ENCODE data around the gene LGMN.

The LGMN gene

DNA sequence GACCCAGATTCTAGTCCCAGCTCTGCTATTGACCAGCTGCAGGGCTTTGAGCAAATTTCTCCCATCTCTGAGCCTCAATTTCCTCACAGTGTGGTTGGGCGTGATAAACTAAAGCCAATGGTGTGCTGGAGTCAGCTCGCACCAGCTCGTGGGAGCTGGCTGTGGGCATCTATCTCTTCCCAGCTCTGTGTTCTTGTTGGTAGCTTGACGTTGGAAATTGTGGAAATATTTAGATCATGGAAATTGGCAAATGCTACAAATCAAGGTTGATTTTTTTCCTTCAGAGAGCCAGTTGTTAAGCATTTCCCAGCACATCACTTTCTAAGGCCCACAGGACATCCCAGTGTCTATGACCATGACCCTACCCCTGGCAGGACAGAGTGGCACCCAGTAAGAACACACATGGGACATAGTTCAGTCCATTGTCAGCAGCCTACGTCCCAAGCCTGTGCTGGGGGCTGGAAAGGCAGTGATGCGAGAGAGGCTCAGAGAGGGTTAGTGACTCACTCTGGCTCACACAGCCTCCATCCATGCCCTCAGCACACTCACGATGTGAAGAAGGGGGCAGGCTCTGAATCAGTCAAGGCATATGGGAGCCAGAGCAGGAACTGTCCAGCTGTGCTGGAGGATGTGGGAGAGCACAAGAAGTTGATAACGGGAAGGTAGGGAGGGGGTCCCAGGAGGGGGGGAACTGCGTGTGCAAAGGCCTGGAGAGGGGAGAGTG is 77.6 kb downstream of the LGMN start:
- DNase-seq, result no peak

GRCh38 chr14:92670160-92670559 is 78.3 kb downstream of the LGMN start:
- no peak for DNase-seq

- DNase-seq, result no peak
These were observed 80.0 kb downstream of the LGMN start for GRCh38 chr14:92668276-92668973.

GRCh38 chr14:92666251-92666650 is 82.2 kb downstream of the LGMN start:
- DNase-seq, result no peak

DNA sequence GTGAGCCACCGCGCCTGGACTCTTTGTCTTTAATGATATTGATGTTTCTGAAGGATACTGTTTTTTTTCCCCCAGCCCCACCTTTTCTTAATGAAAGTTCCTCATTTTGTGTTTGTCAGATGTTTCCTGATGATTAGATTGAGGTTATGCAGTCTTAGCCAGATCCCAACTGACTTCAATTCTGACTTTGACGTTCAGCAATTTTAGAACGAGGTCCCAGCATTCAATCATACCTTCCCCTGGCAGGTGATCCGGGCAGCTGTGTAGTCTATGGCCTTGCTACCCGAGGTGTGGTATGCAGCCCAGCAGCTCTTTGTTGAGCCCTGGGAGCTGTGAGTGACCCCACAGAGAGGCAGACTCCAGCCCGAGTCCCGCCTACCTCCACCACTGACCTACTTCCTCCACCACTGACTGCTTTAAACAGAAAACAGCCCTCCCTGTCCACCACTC is 82.7 kb downstream of the LGMN start:
- no peak for DNase-seq

DNA sequence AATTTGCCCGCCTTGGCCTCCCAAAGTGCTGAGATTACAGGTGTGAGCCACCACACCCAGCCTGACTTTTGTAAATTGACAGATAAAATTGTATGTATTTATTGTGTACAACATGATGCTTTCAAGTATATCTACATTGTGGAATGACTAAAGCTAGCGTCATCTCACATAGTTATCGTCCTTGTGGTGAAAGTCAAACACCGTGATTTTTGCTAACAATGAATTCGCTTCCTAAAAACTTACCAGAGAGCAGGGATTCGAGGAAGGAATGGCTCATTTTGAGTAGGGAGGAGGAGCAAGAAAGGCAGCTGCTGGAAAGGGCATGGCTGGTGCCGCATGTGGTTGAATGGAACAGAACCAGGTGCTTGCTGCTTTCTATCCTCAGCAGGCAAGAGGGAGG is 85.4 kb downstream of the LGMN start:
- no peak for DNase-seq

DNA sequence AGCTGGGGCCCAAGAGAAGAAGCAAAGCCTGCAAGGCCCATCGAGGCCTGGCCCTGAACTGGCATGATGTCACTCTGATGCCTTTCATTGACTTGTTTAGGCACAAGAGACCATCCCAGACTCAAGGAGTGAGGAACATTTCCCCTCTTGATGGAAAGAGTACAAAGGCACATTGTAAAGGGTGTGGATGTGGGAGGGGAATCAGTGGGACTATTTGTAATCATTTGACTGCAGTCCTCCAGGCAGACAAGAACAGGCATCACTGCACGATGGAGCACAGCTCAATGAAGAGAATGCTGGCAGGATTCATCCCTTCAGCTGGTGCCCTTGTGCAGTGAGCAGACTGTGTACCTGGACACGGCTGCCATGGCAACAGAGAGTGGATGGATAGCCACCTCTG is 87.9 kb downstream of the LGMN start:
- DNase-seq, result no peak

DNA sequence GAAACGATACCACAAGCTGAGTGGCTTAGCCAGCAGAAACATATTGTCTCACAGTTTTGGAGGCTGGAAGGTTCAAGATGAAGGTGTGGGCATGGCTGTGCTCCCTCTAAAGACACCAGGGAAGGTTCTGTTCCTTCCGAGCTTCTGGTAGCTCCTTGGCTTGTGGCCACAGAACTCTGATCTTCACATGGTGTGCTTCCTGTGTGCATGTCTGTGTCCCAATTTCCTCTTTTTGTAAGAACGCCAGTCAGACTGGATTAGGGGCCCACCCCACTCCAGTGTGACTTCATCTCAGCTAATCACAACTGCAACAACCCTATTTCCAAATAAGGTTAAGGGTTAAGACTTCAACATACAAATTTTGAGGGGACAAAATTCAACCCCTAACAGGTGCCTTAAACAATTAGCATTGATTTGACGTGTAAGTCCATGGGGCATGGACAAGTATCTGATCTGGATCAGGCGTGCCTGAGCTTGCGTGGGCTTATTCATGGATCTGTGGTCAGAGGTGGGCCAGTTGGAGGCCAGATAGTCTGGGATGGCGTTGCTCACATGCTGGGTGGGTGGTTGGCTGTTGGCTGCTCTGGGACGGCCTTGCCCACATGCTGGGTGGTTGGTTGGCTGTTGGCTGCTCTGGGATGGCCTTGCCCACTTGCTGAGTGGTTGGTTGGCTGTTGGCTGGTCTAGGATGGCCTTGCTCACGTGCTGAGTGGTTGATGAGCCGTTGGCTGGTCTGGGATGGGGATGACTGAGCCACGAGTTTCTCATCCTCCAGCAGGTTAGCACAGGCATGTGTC is 88.5 kb downstream of the LGMN start:
- no peak for DNase-seq

DNA sequence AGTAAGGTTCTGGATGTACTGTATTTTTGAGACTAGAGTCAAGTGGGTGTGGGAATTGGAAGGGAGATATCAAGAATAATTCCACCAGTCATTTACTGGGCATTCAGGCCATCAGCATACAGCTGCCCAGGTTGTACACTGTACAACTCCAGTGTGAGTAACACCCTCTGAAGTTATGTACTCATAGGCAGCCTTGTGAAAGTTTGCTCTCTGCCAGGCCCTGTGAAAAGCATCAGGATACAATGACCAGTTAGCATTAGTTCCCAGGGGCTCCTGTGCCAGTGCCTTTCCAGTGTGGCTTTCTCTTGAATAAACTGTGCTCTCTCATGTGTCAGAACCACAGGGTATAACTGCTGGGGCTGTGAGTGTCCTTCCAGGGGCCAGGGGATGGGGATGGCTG is 89.7 kb downstream of the LGMN start:
- no peak for DNase-seq

- DNase-seq, result no peak
These were observed 90.3 kb downstream of the LGMN start for GRCh38 chr14:92658160-92658559.

DNA sequence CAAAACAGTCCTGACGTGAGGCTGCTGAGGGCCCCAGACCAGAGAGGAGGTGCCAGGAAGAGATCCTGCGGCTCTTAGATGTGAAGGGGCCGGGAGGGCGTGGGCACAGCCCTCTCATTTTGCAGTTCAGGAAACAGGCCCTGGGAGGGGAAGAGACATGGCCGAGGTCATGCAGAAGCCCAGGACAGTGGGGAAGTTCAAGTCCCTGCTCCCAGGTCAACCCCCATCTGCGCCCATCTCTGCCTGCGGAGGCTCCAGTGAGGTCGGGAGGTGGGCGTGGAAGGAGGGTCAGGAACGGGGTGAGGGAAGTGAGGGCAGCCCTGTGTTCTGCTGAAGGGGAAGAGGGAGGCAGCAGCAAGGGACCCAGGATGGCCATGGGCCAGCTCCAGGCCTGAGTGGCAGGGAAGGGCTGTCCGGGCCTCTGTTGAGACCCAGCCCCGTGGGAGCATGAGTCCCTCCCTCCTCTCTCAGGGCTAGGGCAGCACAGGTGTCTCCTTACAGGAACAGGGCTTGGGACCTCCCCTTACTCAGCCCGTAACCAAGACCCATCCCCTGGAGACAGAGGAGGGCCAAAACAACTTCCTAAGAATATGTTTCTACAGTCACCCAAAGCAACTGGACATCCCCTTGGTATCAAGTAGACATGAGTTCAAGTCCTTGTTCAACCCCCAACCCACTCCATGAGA is 90.8 kb downstream of the LGMN start:
- DNase-seq, result no peak

- DNase-seq, result no peak
These were observed 91.9 kb downstream of the LGMN start for GRCh38 chr14:92656306-92657081.

GRCh38 chr14:92655419-92656201 is 92.8 kb downstream of the LGMN start:
- no peak for DNase-seq

DNA sequence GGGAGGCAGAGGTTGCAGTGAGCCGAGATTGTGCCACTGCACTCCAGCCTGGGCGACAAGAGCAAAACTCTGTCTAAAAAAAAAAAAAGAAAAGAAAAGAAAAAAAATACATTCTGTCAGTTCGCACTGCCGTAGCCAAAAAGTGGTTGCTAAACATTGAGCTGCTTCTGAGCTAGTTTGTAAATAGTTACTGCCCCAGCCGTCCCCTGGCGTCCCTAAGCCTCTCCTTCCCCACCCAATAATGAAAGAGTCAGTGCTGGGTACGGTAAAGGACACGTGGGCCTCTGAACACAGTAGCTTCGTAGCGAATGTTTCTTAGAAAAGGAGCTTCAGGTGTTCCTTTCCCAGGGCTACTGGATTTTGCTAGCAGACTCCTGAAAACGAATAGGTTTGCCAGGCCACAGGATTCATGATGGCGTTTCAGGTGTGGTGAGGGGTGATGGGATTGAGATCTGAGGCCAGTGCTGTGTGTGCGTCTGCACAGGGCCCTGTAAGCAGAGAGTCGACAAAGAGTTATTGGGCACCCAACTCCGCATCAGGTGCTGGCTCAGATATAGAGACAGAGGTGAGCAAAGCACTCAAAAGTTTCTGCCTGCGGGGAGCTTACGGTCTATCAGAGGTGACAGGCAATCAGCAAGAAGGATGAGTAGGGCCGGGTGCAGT is 94.1 kb downstream of the LGMN start:
- no peak for DNase-seq

Measured in NCI-H446 (cell line).